Measurements from ENCODE around the gene NDUFAF8.

- TF ChIP-seq, protein P1, sequence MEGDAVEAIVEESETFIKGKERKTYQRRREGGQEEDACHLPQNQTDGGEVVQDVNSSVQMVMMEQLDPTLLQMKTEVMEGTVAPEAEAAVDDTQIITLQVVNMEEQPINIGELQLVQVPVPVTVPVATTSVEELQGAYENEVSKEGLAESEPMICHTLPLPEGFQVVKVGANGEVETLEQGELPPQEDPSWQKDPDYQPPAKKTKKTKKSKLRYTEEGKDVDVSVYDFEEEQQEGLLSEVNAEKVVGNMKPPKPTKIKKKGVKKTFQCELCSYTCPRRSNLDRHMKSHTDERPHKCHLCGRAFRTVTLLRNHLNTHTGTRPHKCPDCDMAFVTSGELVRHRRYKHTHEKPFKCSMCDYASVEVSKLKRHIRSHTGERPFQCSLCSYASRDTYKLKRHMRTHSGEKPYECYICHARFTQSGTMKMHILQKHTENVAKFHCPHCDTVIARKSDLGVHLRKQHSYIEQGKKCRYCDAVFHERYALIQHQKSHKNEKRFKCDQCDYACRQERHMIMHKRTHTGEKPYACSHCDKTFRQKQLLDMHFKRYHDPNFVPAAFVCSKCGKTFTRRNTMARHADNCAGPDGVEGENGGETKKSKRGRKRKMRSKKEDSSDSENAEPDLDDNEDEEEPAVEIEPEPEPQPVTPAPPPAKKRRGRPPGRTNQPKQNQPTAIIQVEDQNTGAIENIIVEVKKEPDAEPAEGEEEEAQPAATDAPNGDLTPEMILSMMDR (IDR thresholded peaks at IDR 0.05): no peak
- TF ChIP-seq POLR2A (IDR thresholded peaks at IDR 0.05): no peak
These were observed 6.0 kb downstream of the NDUFAF8 start for GRCh38 chr17:81245024-81245664.

Measured in body of pancreas (tissue), 4 donors.